Activated CD8-positive, alpha-beta T cell treated with anti-CD3 and anti-CD28 coated beads for 36 hours (primary cell): ENCODE measurements around the gene PBRM1. TPM values are rescaled to one million over a fixed set of nuclear protein-coding genes. Genes with fewer than 3 reads are reported as not detected.

Experiments used
- ATAC-seq: fragments of 200-7000 bp; cut with Tn5 transposase; one replicate; pipeline ENCODE4 v1.10.0; 2021; ENCODE audit warnings: mild to moderate bottlenecking, moderate library complexity
- CTCF ChIA-PET: fragments of 350-600 bp; sonication (Branson Sonifier 250); formaldehyde crosslinking; loops from one replicate; lab custom pipeline; 2021; ENCODE audit warnings: antibody characterized with exemption; lab: Charles Lee
- POLR2A ChIA-PET: fragments of 350-600 bp; sonication (Branson Sonifier 250); formaldehyde crosslinking; loops from one replicate; lab custom pipeline; 2021; ENCODE audit warnings: antibody characterized with exemption; lab: Charles Lee
- DNase-seq: peaks from one replicate; pipeline ENCODE4 v3.0.0-alpha.2; 2020
- H3K27ac Mint-ChIP-seq: one replicate; pipeline ENCODE4 v1.8.0; 2021; ENCODE audit warnings: mild to moderate bottlenecking, mixed read lengths
- H3K27me3 Mint-ChIP-seq: one replicate; pipeline ENCODE4 v1.8.0; 2021; ENCODE audit warnings: mixed read lengths
- H3K36me3 Mint-ChIP-seq: one replicate; pipeline ENCODE4 v1.8.0; 2021; ENCODE audit warnings: low read depth, mixed read lengths
- H3K4me1 Mint-ChIP-seq: one replicate; pipeline ENCODE4 v1.8.0; 2021; ENCODE audit warnings: low read depth, mixed read lengths
- H3K4me3 Mint-ChIP-seq: one replicate; pipeline ENCODE4 v1.8.0; 2021; ENCODE audit warnings: mild to moderate bottlenecking, moderate library complexity, mixed read lengths
- H3K9me3 Mint-ChIP-seq: one replicate; pipeline ENCODE4 v1.8.0; 2021; ENCODE audit warnings: mixed read lengths
- intact Hi-C: fragments of 100-400 bp; cut with micrococcal nuclease; formaldehyde crosslinking; loops from one replicate; pipeline ENCODE4 v1.10.0; 2022
- total RNA-seq, 2 experiments: library from RNA; stranded (reverse); gene quantifications; one replicate each; pipeline ENCODE4 v1.2.3, GENCODE V29; 2021
- TF ChIP-seq, protein P1 (sequence below): fragments of 200-600 bp; IDR thresholded peaks from one replicate; pipeline ENCODE4 v1.8.0; 2022; ENCODE audit warnings: antibody characterized with exemption, mild to moderate bottlenecking

The PBRM1 gene
- total RNA-seq, 2 experiments from 2014 or later = 55.9 to 56.1 TPM

DNA sequence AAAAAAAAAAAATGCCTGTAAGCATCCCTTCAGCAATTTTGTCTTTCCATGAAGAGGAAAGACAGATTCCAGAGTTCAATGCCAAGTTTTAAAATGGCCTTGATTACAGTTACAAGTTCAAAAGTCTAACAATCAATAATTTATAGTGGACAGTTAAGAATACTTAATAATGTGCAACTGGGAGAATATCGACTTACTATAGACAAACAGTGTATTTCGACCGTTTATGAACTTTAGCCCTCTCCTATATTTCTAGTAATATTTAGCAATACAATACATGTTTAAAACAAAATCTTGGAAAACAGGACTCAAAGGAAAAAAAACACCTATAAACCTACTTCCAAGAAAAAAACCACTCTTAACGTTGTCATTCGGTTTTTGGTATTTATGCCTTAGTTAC is 1.5 kb downstream of the PBRM1 start:
- H3K4me1 Mint-ChIP-seq = peaks cover 63% of the 10 kb centered on the region
- H3K9me3 Mint-ChIP-seq = no peaks in the 10 kb centered on the region
- H3K27me3 Mint-ChIP-seq = no peaks in the 10 kb centered on the region
- H3K4me3 Mint-ChIP-seq = peak overlapping the region; percentile 95
- TF ChIP-seq, protein P1, sequence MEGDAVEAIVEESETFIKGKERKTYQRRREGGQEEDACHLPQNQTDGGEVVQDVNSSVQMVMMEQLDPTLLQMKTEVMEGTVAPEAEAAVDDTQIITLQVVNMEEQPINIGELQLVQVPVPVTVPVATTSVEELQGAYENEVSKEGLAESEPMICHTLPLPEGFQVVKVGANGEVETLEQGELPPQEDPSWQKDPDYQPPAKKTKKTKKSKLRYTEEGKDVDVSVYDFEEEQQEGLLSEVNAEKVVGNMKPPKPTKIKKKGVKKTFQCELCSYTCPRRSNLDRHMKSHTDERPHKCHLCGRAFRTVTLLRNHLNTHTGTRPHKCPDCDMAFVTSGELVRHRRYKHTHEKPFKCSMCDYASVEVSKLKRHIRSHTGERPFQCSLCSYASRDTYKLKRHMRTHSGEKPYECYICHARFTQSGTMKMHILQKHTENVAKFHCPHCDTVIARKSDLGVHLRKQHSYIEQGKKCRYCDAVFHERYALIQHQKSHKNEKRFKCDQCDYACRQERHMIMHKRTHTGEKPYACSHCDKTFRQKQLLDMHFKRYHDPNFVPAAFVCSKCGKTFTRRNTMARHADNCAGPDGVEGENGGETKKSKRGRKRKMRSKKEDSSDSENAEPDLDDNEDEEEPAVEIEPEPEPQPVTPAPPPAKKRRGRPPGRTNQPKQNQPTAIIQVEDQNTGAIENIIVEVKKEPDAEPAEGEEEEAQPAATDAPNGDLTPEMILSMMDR = no peak
- DNase-seq = no peak
- intact Hi-C loops = loop anchor here (10.0 kb wide), 1 partner anchor 149 kb away; the partner anchor contains the start of genes NT5DC2 and UQCC5
- ATAC-seq = no peak
- POLR2A ChIA-PET = interaction anchor here (1.1 to 10.1 kb wide), 2 partner anchors 11 to 22 kb away, joined by 5 to 101 read pairs; partner anchors contain the start of genes GLT8D1 and SPCS1
- peaks cover 52% of the 10 kb centered on the region for H3K36me3 Mint-ChIP-seq
- CTCF ChIA-PET = no interaction called here
- H3K27ac Mint-ChIP-seq = peak overlapping the region; percentile 98

GRCh38 chr3:52683611-52684010 is 2.1 kb downstream of the PBRM1 start:
- Mint-ChIP-seq H3K27ac (peak overlapping the region; percentile 49), H3K4me3 (peak overlapping the region; percentile 31), H3K27me3 (no peaks in the 10 kb centered on the region), H3K9me3 (no peaks in the 10 kb centered on the region), H3K4me1 (peaks cover 61% of the 10 kb centered on the region), H3K36me3 (peaks cover 52% of the 10 kb centered on the region)
- ATAC-seq (no peak), DNase-seq (no peak)
- TF ChIP-seq, protein P1 = no peak
- intact Hi-C loops = loop anchor here (10.0 kb wide), 1 partner anchor 149 kb away; the partner anchor contains the start of genes NT5DC2 and UQCC5
- ChIA-PET POLR2A (no interaction called here), CTCF (no interaction called here)

DNA sequence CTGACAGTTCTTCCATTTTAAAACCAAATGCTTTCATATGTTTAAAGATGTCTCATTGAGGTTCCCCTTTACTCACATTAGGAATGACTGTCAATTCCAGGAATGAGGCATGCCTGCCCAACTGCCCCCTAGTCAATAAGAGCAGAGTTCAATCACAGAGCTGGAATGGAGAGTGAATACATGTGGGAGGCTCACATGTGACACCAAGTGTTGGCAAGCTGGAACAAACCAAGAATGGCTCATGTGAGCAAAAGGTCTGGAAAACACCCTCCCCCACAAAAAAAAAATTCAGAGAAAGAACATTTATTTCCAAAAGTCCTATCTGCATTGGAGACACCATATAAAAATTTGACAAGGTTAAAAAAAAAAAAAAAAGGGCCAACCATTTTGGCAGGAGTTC is 3.7 kb downstream of the PBRM1 start:
- intact Hi-C loops = loop anchor here (10.0 kb wide), 1 partner anchor 147 kb away; the partner anchor contains the start of genes NT5DC2 and UQCC5
- H3K27ac Mint-ChIP-seq = peak overlapping the region; percentile 69
- H3K36me3 Mint-ChIP-seq = peaks cover 45% of the 10 kb centered on the region
- TF ChIP-seq, protein P1 = no peak
- ChIA-PET POLR2A (interaction anchor here (1.2 kb wide), 1 partner anchor 9 kb away, joined by 4 read pairs; no protein-coding TSS in a partner anchor), CTCF (interaction anchor here (1.1 kb wide), 1 partner anchor 11 kb away, joined by 5 read pairs; no protein-coding TSS in a partner anchor)
- H3K27me3 Mint-ChIP-seq = no peaks in the 10 kb centered on the region
- ATAC-seq (no peak), DNase-seq (peak; percentile 41)
- H3K4me1 Mint-ChIP-seq = peaks cover 45% of the 10 kb centered on the region
- H3K4me3 Mint-ChIP-seq = no peak overlapping the region
- no peaks in the 10 kb centered on the region for H3K9me3 Mint-ChIP-seq

DNA sequence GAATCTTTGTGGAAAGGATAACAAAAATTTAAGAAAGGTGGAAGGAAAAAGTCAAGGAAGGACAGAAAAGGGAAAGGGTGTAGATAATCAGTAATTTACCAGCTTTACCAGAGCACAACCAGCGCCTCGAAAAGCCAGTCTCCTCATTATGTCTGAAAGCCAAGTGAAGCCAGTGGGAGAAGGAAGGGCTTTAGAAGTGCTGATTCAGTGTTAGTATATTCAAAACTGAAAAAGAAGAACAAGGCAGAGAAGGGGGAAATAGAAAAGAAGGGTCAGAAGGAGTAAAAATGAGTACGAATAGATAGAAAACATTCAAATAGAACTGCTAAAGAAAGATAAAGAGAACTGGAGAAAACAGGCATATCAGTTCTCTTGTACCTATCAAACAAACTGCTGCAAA is 4.1 kb downstream of the PBRM1 start:
- Mint-ChIP-seq H3K27ac (peak overlapping the region; percentile 69), H3K9me3 (no peaks in the 10 kb centered on the region), H3K4me1 (peaks cover 41% of the 10 kb centered on the region), H3K36me3 (peaks cover 45% of the 10 kb centered on the region), H3K27me3 (no peaks in the 10 kb centered on the region), H3K4me3 (no peak overlapping the region)
- TF ChIP-seq, protein P1 = no peak
- intact Hi-C loops = loop anchor here (10.0 kb wide), 1 partner anchor 147 kb away; the partner anchor contains the start of genes NT5DC2 and UQCC5
- ChIA-PET POLR2A (interaction anchor here (1.2 kb wide), 1 partner anchor 10 kb away, joined by 4 read pairs; no protein-coding TSS in a partner anchor), CTCF (interaction anchor here (1.1 kb wide), 1 partner anchor 11 kb away, joined by 5 read pairs; no protein-coding TSS in a partner anchor)
- ATAC-seq (no peak), DNase-seq (no peak)

DNA sequence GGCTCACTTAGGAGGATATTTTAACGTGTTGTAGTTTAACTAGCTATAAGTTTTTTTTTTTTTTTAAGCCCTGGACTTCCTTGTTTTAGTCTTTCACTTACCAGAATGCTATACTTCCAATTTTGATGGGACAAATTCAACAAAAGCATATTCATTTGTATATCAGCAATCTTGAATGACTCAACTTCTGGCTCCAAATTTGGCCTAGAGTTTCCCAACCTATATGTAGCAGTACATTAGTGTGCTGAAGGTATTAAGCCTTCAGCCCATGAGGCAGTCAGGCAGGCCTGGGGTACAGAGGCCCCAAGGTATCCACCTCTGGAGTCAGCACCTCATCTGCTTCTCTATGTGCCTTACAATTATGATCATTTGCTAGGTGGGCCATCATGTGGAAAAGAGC is 5.9 kb downstream of the PBRM1 start:
- ChIA-PET CTCF (interaction anchor here (1.0 kb wide), 1 partner anchor 13 kb away, joined by 3 read pairs; no protein-coding TSS in a partner anchor), POLR2A (no interaction called here)
- H3K27ac Mint-ChIP-seq = peak overlapping the region; percentile 9
- peaks cover 44% of the 10 kb centered on the region for H3K4me1 Mint-ChIP-seq
- DNase-seq (no peak), ATAC-seq (no peak)
- peaks cover 50% of the 10 kb centered on the region for H3K36me3 Mint-ChIP-seq
- no peak overlapping the region for H3K4me3 Mint-ChIP-seq
- no peaks in the 10 kb centered on the region for H3K9me3 Mint-ChIP-seq
- TF ChIP-seq, protein P1 = no peak
- intact Hi-C loops = loop anchor here (10.0 kb wide), 1 partner anchor 145 kb away; the partner anchor contains the start of genes NT5DC2 and UQCC5
- H3K27me3 Mint-ChIP-seq = no peaks in the 10 kb centered on the region
